ENCODE measurements around the gene OPA3.

DNA sequence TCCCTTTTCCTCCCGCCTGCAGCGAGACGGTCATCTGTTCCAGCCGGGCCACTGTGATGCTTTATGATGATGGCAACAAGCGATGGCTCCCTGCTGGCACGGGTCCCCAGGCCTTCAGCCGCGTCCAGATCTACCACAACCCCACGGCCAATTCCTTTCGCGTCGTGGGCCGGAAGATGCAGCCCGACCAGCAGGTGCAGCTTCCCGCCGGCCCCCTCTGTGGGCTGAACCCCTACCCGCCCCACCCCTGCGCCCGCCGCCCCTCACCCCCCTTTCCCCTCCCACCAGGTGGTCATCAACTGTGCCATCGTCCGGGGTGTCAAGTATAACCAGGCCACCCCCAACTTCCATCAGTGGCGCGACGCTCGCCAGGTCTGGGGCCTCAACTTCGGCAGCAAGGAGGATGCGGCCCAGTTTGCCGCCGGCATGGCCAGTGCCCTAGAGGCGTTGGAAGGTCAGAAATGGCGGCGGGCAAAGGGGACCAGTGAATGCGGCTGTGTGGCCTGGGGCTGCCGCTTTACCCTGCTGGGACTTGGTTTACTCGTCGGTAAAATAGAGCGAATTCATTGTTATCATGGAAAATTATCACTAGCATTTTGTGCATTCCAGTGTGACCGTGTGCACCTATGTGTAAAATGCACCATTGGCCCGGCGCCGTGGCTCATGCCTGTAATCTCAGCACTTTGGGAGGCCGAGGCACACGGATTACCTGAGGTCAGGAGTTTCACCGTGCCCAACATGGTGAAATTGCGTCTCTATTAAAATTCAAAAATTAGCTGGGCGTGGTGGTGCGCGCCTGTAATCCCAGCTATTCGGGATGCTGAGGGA lies 66.7 kb downstream of the OPA3 start:
- TF ChIP-seq, protein P1, sequence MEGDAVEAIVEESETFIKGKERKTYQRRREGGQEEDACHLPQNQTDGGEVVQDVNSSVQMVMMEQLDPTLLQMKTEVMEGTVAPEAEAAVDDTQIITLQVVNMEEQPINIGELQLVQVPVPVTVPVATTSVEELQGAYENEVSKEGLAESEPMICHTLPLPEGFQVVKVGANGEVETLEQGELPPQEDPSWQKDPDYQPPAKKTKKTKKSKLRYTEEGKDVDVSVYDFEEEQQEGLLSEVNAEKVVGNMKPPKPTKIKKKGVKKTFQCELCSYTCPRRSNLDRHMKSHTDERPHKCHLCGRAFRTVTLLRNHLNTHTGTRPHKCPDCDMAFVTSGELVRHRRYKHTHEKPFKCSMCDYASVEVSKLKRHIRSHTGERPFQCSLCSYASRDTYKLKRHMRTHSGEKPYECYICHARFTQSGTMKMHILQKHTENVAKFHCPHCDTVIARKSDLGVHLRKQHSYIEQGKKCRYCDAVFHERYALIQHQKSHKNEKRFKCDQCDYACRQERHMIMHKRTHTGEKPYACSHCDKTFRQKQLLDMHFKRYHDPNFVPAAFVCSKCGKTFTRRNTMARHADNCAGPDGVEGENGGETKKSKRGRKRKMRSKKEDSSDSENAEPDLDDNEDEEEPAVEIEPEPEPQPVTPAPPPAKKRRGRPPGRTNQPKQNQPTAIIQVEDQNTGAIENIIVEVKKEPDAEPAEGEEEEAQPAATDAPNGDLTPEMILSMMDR (IDR thresholded peaks at IDR 0.05): no peak
- no peak for TF ChIP-seq POLR2A (IDR thresholded peaks at IDR 0.05)
- TF ChIP-seq POLR2AphosphoS5 (IDR thresholded peaks at IDR 0.05): no peak
